ENCODE measurements around the gene ANKRD44.
A peak's percentile ranks its signal among the peaks of the same experiment; 100 is the strongest.
"Not testable (repeated sequence)": the region's sequence is repeated elsewhere in the genome, so short reads cannot be mapped to it uniquely, and the experiment has no call there.

ANKRD44 gene

DNA sequence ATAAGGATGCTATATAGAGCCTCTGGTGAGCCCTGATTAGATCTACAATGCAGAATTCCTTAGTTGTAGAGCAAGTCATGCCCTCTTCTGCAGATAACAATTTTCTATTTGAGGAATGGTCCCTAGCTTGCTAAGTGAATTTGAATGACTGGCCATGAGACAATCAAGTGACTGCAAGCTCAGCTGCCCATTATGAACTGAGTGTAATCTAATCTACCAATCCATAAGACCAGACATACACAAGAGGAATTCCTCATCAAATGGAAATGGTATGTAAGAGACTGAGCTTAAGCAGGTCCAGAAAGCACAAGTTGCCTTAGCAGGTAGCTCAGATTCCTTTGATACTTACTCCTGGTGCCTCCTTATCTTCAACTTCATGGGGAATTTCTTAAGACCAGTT is 4.8 kb upstream of the ANKRD44 start:
- DNase-seq, result no peak

DNA sequence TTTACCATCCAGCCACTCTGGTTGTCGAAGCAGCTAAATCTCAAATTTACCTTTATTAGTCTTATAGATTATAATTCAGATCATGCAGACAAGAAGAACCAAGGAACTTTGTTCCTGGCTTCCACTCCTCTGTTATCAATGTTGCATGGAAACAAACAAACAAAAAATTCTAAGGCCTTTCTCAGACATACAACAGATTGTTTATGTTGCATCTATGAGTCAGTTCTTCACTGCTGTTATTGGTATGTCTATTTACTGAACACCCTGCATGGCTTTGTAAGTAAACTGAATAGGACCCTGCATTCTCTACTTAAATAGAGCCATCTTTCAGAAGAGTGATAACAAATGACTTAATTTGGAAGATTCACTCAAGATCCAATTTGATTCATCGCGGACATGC is 1.6 kb upstream of the ANKRD44 start:
- no peak for DNase-seq

DNA sequence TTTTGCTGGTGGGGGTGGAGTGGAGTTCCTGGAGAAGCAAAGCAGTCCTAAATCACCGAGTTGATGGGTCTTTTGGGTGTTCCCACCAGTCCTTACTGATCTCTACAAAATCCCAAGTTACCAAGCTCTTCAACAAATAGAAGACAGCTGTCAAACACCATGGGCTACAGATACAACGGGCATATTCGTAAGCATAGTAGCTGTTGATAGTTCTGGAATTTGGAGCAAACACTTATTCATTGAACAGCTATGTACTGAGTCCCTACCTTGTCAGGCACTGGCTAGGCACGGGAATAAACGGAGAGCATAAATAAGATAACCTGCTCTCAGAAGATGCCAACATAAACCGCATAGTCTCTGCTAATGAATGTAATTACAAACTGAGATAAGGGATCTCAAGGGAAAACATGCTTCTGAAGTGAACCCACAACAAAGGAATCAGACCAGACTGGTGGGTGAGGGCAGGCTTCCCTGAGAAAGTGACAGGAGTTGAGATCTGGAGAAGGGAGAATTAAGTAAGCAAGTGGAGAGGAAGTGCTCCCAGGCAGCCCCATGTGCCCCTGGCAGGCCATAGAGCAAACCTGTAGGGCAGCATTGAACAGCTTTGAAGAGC is 947 bp upstream of the ANKRD44 start:
- DNase-seq, result no peak

DNA sequence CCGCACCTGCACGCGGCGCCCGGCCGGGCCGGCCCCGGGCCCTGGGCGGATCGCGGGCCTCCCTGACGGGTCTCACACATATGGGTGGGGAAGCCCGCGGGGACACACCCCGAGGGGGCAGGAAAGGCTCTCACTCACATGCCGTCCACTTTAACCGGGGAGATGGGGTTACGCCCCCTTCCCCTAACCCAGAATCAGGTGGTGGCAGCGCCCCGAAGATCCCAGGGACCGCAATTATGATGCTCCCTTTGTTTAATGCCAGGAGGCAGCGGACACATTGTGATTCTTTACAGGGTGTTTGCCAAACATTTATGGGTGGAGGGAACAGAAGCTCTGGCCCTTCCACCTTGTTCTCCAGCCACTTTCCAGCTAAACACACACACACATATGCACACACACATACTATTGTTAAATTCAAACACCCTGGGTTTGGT is 424 bp upstream of the ANKRD44 start:
- no peak for DNase-seq

DNA sequence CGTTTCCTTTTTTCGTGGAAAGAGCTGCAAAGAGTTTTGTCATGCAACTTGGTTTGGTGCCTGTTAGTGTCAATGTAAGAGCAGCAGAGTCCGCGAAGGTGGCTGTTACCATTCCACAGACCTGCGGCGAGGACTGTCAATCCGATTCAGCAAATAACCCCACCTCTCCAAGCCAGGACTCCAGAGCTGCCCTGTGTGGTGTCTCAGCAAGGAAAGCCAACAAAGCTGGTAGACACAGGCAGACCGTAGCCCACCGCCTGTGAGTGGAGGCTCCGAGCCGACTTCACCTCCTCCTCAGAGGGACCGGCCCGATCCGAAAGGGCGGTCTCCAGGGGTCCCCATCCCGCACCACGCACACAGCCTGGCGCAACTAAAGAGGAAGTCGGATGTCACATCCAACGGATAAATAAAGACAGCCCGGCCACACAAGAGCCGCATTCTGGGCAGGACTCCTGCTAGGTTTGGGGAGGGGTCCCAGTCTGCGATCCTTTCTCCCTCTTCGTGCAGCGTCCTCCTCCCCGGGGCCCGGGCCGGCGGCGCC is 819 bp downstream of the ANKRD44 start:
- peak; percentile 72 for DNase-seq

DNA sequence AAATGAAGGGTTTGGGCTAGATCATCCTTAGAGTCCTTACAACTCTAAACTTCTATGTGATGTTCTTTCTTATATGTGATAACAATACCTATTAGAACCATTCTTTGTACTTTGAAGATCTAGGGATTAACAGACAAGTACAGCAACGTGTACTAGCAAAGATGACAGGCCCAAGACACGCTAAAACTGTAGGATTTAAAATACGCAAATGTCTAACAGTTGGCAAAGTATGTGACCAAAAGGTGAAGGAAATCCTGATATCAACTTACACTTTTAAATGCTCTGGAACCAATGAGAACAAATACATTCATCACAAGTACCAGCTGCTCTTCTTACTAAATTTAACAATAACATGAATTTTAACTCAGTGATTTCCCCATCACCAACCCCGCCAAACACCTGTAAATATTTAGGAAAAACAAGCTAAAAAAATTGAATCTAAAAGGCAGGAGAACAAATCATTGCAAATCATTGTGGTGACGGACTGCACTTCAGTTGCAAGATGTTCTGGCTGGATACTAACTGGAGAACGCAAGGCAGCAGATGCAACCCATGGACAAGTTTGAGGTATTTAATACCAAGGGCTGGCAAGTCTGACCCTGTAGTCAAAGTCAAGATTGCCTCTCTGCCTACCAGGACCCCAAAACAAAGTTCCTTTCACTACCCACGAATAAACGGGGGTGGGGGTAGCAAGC is 1.4 kb downstream of the ANKRD44 start:
- no peak for DNase-seq

DNA sequence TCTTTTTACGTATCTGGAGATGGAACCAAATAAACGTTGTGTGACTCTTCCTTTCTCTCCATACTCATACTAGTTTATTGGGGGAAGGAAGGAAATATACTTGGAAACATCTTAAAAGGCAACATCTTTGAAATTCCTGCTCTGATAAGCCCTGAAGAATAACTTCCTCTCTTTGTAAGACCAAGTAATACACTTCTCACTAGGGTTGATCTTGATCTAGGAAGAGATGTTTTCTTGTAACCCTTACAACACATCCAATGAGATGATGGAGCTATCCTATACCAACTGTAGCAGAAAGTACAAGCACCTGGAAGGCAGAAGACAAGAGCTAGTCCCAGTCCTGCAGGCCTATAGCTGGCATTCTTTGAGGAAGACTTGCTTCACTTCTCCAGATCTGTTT is 2.0 kb downstream of the ANKRD44 start:
- peak; percentile 42 for DNase-seq

DNA sequence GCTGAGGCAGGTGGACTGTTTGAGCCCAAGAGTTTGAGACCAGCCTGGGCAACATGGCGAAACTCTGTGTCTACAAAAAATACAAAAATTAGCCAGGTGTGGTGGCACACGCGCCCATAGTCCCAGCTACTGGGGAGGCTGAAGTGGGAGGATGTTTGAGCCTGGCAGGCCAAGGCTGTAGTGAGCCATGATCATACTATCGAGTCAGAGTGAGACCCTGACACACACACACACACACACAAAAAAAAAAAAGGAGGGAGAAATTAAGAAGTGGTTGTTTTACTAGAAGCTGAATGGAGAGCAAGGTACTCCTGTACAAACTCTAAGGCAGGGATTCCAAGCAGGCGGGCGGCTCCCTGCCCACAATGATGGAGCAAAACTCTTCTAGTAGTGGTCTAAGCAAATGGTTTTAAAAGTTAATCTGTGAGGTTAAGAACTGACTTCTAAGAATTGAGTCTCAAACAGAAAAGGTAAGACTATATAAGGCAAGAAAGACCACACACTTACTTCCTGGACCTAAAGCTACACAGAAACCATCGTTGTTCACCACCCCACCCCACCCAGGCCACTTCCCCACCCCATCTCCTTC is 2.6 kb downstream of the ANKRD44 start:
- peak; percentile 78 for DNase-seq

DNA sequence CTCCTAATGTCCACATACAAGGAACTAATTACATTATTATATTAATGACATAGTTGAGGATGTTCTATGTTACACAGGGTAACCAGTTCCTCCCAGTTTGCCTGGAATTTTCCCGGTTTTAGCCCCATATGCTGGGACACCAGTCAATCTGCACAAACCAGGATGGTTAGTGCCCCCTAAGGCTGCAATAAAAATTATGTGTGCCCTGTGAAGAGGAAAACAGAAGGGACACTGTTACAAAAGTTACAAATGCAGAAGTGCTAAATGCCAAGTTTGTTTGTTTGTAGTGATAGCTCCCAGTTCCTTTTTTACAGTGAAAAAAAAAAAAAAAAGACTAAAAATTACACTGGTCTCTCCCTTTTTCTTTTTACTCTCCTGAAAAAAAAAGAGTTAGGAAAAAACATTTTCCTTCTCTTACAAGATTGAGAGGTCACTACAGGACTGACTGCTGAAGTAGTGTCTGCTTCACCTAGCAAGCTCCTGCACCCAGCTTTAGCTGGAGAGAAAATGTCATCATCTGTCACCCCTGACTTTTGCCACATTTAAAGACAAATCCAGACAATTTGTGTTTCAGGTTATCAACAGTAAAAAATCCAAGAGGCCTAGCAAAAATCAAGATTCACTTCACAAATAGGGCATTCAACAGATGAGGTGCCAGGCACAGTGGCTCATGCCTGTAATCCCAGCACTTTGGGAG is 3.2 kb downstream of the ANKRD44 start:
- no peak for DNase-seq

DNA sequence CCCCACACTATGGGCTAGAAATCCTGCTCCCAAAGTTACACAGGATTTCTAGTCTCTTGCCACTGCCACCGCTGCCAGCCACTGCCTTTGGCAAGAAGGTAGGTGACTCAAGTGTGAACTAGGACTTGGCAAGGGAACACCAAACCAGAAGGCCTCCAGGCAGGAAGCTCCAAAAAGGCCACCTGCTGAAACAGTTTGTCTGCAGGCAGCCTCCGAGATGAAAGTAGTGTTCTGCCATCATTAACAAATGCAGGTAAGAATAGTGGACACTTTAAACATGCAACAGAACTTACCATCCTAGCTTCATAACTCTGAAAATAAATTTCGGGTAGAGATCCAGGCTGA is 3.9 kb downstream of the ANKRD44 start:
- DNase-seq, result peak; percentile 71

DNA sequence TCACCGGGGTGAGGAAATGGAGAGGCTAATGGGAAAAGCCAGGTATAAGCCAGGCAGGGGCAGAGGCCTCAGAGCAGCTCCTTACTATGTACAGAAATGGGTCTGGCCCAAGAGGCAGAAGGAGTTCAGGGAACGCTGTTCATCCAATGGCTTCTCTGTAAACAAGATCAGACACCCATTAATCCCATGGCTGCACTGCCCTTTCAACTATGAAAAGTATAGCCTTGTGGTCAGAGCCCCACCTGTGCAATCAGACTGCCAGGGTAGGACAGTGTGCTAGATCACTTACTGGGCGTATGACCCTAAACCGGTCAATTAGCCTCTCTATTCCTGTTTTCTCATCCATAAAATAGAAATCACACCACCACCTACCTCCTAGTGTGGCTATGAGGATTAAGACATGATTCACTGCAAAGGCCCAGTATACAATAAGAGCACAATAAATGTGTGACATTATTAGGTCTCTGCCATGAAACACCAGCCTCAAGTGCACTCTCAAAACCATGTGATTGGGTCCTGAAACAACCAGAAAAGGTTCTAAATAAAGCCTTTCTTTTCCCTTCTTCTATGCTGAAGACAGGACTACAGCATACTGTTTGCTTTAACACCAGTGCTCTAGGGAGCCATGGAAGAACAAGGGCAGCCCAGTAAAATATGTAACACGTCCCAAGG is 4.4 kb downstream of the ANKRD44 start:
- no peak for DNase-seq

DNA sequence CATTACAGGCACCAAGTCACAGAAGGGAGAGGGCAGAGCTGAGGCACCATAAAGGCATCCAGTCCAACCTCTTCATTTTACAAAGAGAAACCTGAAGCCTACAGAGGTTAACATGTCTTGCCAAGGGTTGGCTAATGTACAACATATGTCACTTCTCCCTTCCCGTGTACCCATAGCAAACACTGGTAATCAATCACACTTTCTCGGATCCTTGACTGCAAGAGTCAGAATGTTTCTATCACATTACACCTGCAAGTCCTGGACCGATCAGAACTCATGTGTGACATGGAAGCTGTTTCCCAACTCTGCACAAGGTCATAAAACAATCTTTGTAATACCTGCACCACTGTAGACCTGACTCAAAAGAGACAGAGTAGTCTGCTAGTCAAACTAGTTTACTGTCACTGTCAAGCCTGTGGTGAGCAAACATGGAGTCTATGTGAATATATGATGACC is 6.0 kb downstream of the ANKRD44 start:
- peak; percentile 78 for DNase-seq

DNA sequence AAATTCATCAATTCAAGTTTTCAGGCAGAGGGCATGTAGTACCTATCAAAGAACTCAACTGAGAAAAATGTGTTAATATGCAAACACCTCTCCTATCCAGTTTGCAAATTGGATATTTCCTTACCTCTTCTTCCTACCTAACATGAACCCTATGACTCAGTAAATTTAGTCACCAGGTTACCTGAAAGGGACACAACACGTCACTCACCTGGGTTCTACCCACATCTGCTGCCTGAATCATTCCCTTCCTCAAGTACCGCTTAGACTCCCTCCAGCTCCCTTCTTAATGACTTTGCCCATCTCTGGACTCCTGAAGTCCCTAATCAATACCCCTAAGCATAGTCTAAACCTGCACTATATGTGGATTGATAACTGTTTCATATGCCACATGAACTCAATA is 10.4 kb downstream of the ANKRD44 start:
- DNase-seq, result no peak

DNA sequence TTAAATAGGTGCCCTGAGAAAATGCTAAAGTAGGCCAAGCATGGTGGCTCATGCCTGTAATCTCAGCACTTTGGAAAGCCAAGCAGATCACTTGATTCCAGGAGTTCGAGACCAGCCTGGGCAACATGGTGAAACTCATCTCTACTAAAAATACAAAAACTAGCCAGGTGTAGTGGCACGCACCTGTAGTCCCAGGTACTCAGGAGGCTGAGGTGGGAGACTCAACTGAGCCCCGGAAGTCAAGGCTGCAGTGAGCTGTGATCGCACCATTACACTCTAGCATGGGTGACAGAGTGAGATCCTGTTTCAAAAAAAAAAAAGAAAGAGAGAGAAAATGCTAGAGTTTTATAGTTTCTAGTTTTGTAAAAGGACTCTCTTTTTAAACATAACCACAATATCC is 12.0 kb downstream of the ANKRD44 start:
- DNase-seq, result no peak

DNA sequence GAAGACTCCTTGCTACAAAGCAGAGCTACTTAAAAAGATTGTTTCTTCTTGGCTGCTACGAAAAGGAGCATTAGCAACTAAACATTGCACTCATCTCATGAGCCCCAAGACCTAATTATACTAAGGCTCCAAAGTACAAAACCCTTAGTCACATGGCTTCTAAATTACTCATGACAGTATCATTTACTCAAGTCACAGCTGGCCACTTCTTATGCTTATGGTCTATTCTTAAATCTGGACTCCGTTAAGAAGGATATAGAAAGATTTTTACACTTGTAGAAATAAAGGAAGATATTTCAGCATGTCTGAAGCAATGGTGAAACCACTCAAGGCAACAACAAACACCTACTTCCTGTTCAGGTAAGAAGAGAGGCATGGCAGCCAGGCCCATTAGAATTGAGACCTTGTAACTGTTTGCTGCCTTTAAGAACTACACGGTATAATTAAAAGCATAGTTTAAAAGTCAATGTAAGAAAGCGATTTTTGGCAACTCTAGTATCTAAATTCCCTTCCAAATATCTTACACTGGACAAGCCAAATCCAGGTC is 12.7 kb downstream of the ANKRD44 start:
- DNase-seq, result peak; percentile 64

DNA sequence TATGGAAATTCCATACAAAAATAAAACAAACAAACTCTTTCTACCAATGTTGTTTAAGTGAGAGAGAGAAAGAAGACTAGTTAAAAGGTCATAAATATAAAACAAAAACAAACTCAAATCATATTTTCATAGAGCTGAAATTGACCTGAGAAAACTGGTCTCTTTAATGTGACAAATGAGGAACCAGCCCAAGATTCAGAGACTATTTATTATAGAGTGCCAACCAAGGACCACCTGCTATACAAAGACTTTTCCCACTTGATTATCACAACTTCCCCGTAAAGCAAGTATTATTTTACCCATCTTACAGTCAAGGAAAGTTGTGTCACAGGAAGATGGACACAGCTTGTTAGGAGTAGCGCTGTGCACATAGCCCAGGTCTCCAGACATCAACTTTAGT is 13.3 kb downstream of the ANKRD44 start:
- no peak for DNase-seq

DNA sequence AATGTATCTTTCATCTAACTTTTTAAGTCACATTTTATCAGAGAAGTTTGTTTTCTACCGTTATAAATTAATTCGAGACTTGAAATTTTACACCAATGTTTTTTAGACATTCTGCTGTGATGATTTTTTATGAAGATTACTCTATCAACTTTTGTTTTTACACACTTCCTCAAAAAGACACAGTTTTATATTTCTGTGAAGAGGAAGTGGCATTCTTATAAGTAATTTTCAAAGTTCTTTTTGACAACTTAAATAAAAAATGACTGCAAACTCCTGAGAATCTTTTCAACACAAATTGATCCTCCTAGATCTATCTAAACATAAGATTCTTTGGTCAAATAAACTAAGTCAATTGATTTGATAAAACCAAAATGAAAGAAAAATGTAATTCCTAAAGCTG is 13.7 kb downstream of the ANKRD44 start:
- peak; percentile 49 for DNase-seq

DNA sequence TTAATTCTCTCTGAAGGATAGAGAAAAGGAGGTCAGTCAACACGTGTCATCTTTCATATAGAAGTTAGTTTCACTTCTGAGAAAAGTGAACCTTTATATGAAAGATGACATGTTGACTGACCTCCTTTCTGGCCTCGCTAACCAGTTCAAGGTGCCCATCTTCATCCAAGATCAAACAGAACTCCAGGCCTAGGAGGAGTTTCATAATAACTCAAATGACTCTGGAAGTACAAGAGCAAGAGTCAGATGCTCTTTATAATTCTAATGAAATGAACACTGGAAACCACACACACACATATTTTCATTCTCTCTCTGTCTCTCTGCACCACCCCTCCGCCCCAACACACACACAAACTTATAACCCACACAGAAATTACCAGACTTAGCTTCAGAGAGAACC is 16.3 kb downstream of the ANKRD44 start:
- DNase-seq, result peak; percentile 64

DNA sequence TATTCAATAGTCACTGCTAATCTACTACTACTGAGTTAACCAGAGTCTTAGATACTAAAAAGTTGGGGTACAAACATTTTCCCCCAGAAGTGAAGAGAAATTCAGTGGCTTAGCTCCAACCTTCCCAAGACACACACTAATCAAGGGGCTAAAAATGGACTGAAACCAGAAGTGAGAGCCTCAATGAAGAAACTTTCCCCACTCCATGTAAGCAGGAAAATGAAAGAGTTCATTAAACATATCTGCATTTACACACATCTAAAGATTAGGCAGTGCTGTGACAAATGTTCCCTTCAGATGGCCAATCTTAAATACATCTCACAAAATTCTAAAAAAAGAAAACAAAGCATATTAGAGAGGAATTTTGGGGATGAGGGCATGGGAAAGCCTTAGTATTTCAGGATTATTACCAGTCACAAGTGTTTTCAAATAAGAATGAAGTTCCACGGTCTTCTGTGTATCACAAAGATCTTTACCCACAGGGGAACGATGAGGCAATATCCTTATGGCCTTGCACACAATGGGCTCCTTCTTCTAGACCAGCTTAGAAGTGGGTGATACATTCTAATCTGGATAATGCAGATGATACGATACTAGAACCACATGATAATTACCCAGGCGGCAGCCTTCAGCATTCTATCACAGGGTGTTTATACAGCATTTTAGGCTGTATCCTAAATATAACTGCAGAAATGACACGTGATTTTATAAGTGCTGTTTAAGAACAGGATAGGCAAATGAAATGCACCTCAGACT is 17.1 kb downstream of the ANKRD44 start:
- peak; percentile 67 for DNase-seq

DNA sequence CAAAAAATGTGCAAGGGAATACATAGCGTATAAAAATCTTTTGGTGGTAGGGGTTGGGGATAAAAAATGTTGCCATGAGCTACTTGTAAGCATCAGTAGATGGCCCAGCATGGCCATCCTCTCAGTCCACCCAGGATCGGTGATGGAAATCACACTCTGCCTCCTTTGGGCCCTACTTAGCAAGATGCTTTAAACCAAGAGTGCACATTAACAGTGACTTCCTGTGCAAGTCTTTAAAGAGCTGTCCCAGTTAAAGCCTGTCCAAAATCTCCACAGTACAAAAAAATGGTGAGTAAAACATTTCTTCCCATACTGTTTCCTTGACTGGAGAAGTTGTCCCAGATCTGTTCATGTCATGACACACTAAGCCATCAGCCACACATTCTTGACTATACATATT is 18.0 kb downstream of the ANKRD44 start:
- peak; percentile 51 for DNase-seq

DNA sequence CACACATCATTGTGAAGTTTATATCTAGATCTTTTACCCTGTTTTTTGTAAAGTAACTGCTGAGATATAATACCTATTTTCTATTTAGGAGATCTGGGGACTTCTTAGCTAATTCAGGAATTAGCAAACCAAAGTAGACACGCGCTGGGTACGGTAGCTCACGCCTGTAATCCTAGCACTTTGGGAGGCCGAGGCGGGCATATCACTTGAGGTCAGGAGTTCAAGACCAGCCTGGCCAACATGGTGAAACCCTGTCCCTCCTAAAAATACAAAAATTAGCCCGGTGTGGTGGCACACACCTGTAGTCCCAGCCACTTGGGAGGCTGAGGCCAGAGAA is 23.0 kb downstream of the ANKRD44 start:
- not testable (repeated sequence) for DNase-seq
